A549 treated with Mapracorat at 1 μM for 4 hours (cell line): ENCODE data around the gene ISG20L2. TPM values are rescaled to one million over a fixed set of nuclear protein-coding genes. Genes with fewer than 3 reads are reported as not detected.

Experiments
- total RNA-seq: library from RNA; stranded (reverse); fragments of 200-300 nt; extraction: Qiagen RNA extraction; gene quantifications from 5 replicates; pipeline ENCODE4 v1.2.3, GENCODE V29; 2022

ISG20L2 gene
- total RNA-seq, result 39.5 to 50.4 TPM (median 42.7 TPM) in 5 replicates

GRCh38 chr1:156728599-156729462, at the start of gene ISG20L2:
ISG20L2 (minus strand) TSS chr1:156728766; CDS start chr1:156727652, 1,114 bp downstream.

GRCh38 chr1:156767101-156767878, 38.7 kb upstream of the ISG20L2 start, which contains the start of gene PRCC:
PRCC (plus strand) TSS chr1:156767535; CDS start chr1:156767772, 237 bp downstream.

GRCh38 chr1:156751451-156751756, 22.8 kb upstream of the ISG20L2 start, which contains the start of gene HDGF:
HDGF (minus strand) TSS chr1:156751675; CDS start chr1:156751429, 246 bp downstream.

GRCh38 chr1:156740741-156741480, 12.3 kb upstream of the ISG20L2 start, which contains the start of gene MRPL24:
MRPL24 (minus strand) TSS chr1:156741088; CDS start chr1:156738704, 2,384 bp downstream.

GRCh38 chr1:156727926-156728598, 504 bp downstream of the ISG20L2 start, which contains the start of gene METTL25B:
METTL25B (plus strand) TSS chr1:156728469; CDS start chr1:156729105, 636 bp downstream.

GRCh38 chr1:156705321-156705917, 23.1 kb downstream of the ISG20L2 start, which contains the start of gene CRABP2:
CRABP2 (minus strand) TSS chr1:156705583; CDS start chr1:156705446, 137 bp downstream.

GRCh38 chr1:156676820-156677615, 51.5 kb downstream of the ISG20L2 start, which contains the start of gene NES:
NES (minus strand) TSS chr1:156677407; CDS start chr1:156677264, 143 bp downstream.

Other genes with a start within 250 kb of the ISG20L2 start
- gene MEF2D, start 228.0 kb downstream of the ISG20L2 start, total RNA-seq, result 20.7 to 34.8 TPM (median 28.4 TPM) in 5 replicates
- 12.6 to 20.8 TPM (median 17.0 TPM) in 5 replicates for gene IQGAP3, start 156.2 kb downstream of the ISG20L2 start, total RNA-seq
- not detected in 5 replicates for gene TTC24, start 149.0 kb downstream of the ISG20L2 start, total RNA-seq
- 150 to 167 TPM (median 166 TPM) in 5 replicates for gene NAXE, start 137.0 kb downstream of the ISG20L2 start, total RNA-seq
- gene GPATCH4, start 127.3 kb downstream of the ISG20L2 start, total RNA-seq, result 57.4 to 85.5 TPM (median 62.9 TPM) in 5 replicates
- 0.17 to 0.18 TPM in 2 of 5 replicates, not detected in the others for gene HAPLN2, start 109.4 kb downstream of the ISG20L2 start, total RNA-seq
- gene BCAN, start 86.6 kb downstream of the ISG20L2 start, total RNA-seq, result 0.12 TPM in 1 of 5 replicates, not detected in the others
- gene NES, start 51.4 kb downstream of the ISG20L2 start, total RNA-seq, result 0.98 to 1.4 TPM (median 1.2 TPM) in 5 replicates
- 6.6 to 12.8 TPM (median 9.2 TPM) in 5 replicates for gene CRABP2, start 23.2 kb downstream of the ISG20L2 start, total RNA-seq
- gene METTL25B, start 297 bp downstream of the ISG20L2 start, total RNA-seq, result 16.9 to 25.5 TPM (median 23.9 TPM) in 5 replicates
- gene MRPL24, start 12.3 kb upstream of the ISG20L2 start, total RNA-seq, result 180 to 214 TPM (median 184 TPM) in 5 replicates
- 429 to 447 TPM (median 435 TPM) in 5 replicates for gene HDGF, start 22.9 kb upstream of the ISG20L2 start, total RNA-seq
- 67.3 to 76.8 TPM (median 72.9 TPM) in 5 replicates for gene PRCC, start 38.8 kb upstream of the ISG20L2 start, total RNA-seq
- 2.4 to 4.2 TPM (median 3.4 TPM) in 5 replicates for gene SH2D2A, start 88.1 kb upstream of the ISG20L2 start, total RNA-seq
- not detected in 5 replicates for gene INSRR, start 130.4 kb upstream of the ISG20L2 start, total RNA-seq
- 0.08 to 0.18 TPM (median 0.13 TPM) in 3 of 5 replicates, not detected in the others for gene NTRK1, start 132.1 kb upstream of the ISG20L2 start, total RNA-seq
- gene PEAR1, start 165.0 kb upstream of the ISG20L2 start, total RNA-seq, result 6.3 to 8.1 TPM (median 7.2 TPM) in 5 replicates
- 0.14 to 0.33 TPM (median 0.18 TPM) in 4 of 5 replicates, not detected in the other for gene LRRC71, start 191.9 kb upstream of the ISG20L2 start, total RNA-seq